Prostate gland (tissue), 2 donors: Measurements from ENCODE around the gene ADAMTS12. TPM values are rescaled to one million over a fixed set of nuclear protein-coding genes. Genes with fewer than 3 reads are reported as not detected.

Experiments used
- DNase-seq: peaks from one replicate; pipeline ENCODE4 v3.0.0-alpha.2; 2019; ENCODE audit warnings: low spot score
- H3K27ac ChIP-seq, 2 donors: fragments of 200-600 bp; sonication (generic); 2 replicates each; pipeline ENCODE4 v1.5.1; 2017 to 2019
- H3K27me3 ChIP-seq: fragments of 200-600 bp; sonication (generic); replicated peaks from 2 replicates; pipeline ENCODE4 v1.5.1; 2019; ENCODE audit not compliant: insufficient read depth
- H3K36me3 ChIP-seq, 2 donors: fragments of 200-600 bp; sonication (generic); 1 replicate in 1 of 2; 2 replicates in 1 of 2; pipeline versions ENCODE4 v1.5.1 to v1.8.1; 2017 to 2019
- H3K4me1 ChIP-seq: fragments of 200-600 bp; sonication (generic); replicated peaks from 2 replicates; pipeline ENCODE4 v1.5.1; 2019
- H3K4me3 ChIP-seq, 2 donors: fragments of 200-600 bp; sonication (generic); 2 replicates each; pipeline ENCODE4 v1.5.1; 2017 to 2019
- H3K9me3 ChIP-seq: fragments of 200-600 bp; sonication (generic); 2 replicates; pipeline ENCODE4 v1.5.1; 2017
- CTCF ChIP-seq, 4 experiments: fragments of 200-600 bp in 2 of 4; fragments of 450-650 bp in 2 of 4; sonication (generic) in 2 of 4; IDR thresholded peaks; 1 replicate in 3 of 4; 2 replicates in 1 of 4; pipeline ENCODE4 v1.5.1; 2016 to 2019; ENCODE audit warnings: antibody characterized with exemption in 4 of 4, mild to moderate bottlenecking in 2 of 4, moderate library complexity in 2 of 4
- POLR2A ChIP-seq: fragments of 450-650 bp; IDR thresholded peaks from one replicate; pipeline ENCODE4 v1.6.1; 2016; ENCODE audit warnings: antibody characterized with exemption, mild to moderate bottlenecking
- POLR2AphosphoS5 ChIP-seq: sonication (generic); formaldehyde crosslinking; IDR thresholded peaks from one replicate; pipeline ENCODE4 v1.6.1; 2017; ENCODE audit warnings: antibody characterized with exemption
- WGBS: methylation state at CpG from one replicate; pipeline ENCODE4 v1.1.5; 2018; 5-methylcytosine and 5-hydroxymethylcytosine counted together
- intact Hi-C: fragments of 100-400 bp; cut with DNase I; formaldehyde crosslinking; loops from one replicate; pipeline ENCODE4 v1.14.2; 2022
- total RNA-seq, 2 donors: library from RNA; depleted of rRNA; stranded (reverse); fragments of >200 nt; gene quantifications; one replicate each; pipeline ENCODE4 v1.1.0, GENCODE V29; 2016

Gene ADAMTS12
- total RNA-seq, 2 donors from 2014 or later: 0.09 to 3.7 TPM

DNA sequence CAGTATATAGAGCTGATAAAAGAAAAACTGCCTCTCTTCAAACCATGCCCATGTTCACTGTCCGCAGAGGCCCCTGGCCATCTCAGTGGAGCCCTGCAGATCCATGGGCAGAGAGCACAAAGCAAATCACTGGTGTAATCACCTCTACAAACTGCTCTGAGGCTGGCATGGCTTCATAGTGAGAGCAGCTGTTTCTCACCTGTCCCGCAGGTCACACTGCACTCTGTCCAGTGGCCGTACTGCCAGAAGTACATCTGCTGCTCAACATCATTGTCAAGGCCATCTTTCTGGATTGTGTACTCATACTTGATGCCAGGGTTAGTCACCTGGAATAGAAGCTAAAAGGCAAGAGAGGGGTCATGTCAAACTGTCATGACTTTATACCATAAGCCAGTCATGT, 277.8 kb downstream of the ADAMTS12 start:
- H3K4me3 ChIP-seq: no peak overlapping the region
- H3K9me3 ChIP-seq: no peaks in the 10 kb centered on the region
- intact Hi-C loops: no loop called here
- no peak for DNase-seq
- WGBS: 95% methylated on average over 3 of the region's 3 CpGs
- no peaks in the 10 kb centered on the region for H3K36me3 ChIP-seq
- no peaks in the 10 kb centered on the region for H3K27me3 ChIP-seq
- H3K4me1 ChIP-seq: no peaks in the 10 kb centered on the region
- H3K27ac ChIP-seq: no peak overlapping the region
- TF ChIP-seq POLR2AphosphoS5 (no peak), CTCF (IDR thresholded peaks at IDR 0.05) (no peak), POLR2A (no peak)

DNA sequence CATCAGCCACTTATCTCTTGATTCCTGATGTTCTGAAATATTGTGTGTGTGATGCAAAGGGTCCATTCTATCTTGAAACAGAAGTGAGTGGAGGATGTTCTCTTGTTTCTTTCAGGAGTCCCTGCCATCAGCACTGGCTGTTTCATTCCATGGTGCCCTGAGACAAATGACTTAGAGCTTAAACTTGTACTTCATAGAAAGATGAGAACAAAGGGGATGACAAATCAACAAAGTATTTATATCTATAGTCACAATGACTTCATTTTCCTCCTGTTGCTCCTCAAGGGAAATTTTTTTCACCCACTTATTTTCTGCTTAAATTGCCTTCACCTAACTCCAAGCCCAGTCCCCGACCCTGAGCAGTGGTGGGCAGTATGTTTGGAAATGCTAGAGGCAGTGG, 279.4 kb downstream of the ADAMTS12 start:
- intact Hi-C loops: no loop called here
- H3K4me1 ChIP-seq: no peaks in the 10 kb centered on the region

GRCh38 chr5:33611877-33612276, 279.9 kb downstream of the ADAMTS12 start:
- TF ChIP-seq POLR2A (no peak), POLR2AphosphoS5 (no peak), CTCF (IDR thresholded peaks at IDR 0.05) (no peak)
- no peaks in the 10 kb centered on the region for H3K4me1 ChIP-seq
- H3K27ac ChIP-seq: no peak overlapping the region
- H3K36me3 ChIP-seq: no peaks in the 10 kb centered on the region
- intact Hi-C loops: no loop called here
- WGBS: 31% methylated on average over 1 of the region's 1 CpG
- no peak for DNase-seq
- no peaks in the 10 kb centered on the region for H3K27me3 ChIP-seq
- no peaks in the 10 kb centered on the region for H3K9me3 ChIP-seq
- H3K4me3 ChIP-seq: no peak overlapping the region

More for the DNA sequence above, 279.4 kb downstream of the ADAMTS12 start:
- no peak overlapping the region for H3K4me3 ChIP-seq
- no peak overlapping the region for H3K27ac ChIP-seq
- H3K36me3 ChIP-seq: no peaks in the 10 kb centered on the region
- TF ChIP-seq POLR2A (no peak), POLR2AphosphoS5 (no peak), CTCF (IDR thresholded peaks at IDR 0.05) (no peak)
- 81% methylated on average over 1 of the region's 1 CpG for WGBS
- H3K27me3 ChIP-seq: no peaks in the 10 kb centered on the region
- no peaks in the 10 kb centered on the region for H3K9me3 ChIP-seq
- DNase-seq: no peak

DNA sequence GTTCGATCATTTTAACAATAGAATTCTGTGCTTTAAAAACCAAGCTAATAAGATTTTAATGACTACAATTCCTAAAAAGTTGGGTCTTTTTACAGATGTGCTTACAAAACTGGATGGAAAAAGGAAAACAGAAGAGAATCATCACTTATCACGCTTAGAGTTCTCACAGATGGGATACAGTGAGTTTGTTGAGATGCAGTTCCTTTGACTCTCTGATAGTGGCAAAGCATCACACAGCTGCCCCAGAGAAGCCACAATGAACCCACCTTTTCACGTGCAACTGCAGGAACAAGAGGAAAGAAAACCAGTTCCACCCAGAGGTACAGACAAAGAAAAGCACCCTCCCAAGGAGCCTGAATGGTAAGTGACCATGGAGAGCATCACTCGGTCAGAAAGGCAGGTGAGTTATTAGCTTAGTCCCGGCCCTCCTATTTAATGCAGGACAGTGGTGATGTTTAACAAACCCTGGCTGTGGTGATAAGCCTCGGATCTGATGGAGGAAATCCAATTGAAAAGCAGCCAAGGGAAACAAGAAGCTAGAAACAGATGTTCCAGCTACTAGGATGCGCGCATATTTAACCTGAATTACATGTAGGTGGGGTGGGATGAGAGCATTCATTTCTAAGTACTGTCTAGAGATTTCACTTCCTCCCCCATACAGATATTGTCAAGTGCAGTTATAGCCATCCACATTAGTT, 283.3 kb downstream of the ADAMTS12 start:
- no peaks in the 10 kb centered on the region for H3K27me3 ChIP-seq
- DNase-seq: no peak
- 42% methylated on average over 8 of the region's 8 CpGs for WGBS
- no peaks in the 10 kb centered on the region for H3K4me1 ChIP-seq
- TF ChIP-seq CTCF (IDR thresholded peaks at IDR 0.05) (no peak), POLR2AphosphoS5 (no peak)
- H3K9me3 ChIP-seq: no peaks in the 10 kb centered on the region
- no peak overlapping the region for H3K4me3 ChIP-seq
- intact Hi-C loops: no loop called here
- H3K36me3 ChIP-seq: no peaks in the 10 kb centered on the region
- no peak overlapping the region for H3K27ac ChIP-seq

- 95% methylated on average over 2 of the region's 2 CpGs for WGBS
Observed at GRCh38 chr5:33604503-33604902, 287.3 kb downstream of the ADAMTS12 start.

More at GRCh38 chr5:33604503-33604902, 287.3 kb downstream of the ADAMTS12 start:
- DNase-seq: no peak
- H3K27me3 ChIP-seq: no peaks in the 10 kb centered on the region
- H3K4me3 ChIP-seq: no peak overlapping the region
- intact Hi-C loops: no loop called here
- no peaks in the 10 kb centered on the region for H3K9me3 ChIP-seq
- no peaks in the 10 kb centered on the region for H3K36me3 ChIP-seq
- no peaks in the 10 kb centered on the region for H3K4me1 ChIP-seq
- no peak for TF ChIP-seq POLR2A
- no peak overlapping the region for H3K27ac ChIP-seq
